ENCODE data around the gene CACNG1. TPM values are rescaled to one million over a fixed set of nuclear protein-coding genes. Genes with fewer than 3 reads are reported as not detected.

CACNG1 gene
- polyA plus RNA-seq, 1 donor from 2014 or later = 0.77 TPM

DNA sequence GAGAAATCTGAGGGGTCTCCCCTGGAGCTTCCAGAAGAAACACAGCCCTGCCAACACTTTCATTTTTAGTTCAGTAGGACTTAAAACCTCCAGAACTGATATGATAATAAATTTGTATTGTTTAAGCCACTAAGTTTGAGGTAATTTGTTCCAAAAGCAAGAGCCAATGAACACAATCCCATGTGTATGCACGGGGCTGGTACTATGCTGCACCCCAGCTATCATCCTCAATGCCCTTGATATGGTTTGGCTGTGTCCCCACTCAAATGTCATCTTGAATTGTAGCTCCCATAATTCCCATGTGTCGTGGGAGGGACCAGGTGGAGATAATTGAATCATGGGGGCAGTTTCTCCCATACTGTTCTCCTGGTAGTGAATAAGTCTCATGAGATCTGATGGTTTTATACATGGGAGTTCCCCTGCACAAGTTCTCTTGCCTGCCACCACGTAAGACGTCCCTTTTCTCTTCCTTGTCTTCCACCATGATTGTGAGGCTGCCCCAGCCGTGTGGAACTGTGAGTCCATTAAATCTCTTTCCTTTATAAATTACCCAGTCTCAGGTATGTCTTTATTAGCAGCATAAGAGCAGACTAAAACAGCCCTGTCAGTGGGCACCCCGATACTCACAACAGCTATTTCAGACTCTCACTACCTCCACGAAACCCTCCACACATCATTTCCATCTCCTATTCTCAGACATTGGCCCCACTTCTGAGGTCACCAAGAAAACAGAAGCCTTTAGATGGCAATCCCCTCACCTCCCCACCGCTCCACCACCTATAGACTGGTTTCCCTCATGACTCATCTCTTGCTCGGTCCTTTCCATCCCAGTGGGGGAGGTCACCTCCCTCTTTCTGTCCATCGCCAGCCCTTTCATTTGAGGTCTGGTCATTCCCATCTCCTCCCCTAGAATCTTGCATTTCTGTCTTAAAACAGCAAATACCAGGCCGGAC lies 8.9 kb upstream of the CACNG1 start:
- H3K4me3 ChIP-seq (ENCODE audit: low read length) = no peak overlapping the region

DNA sequence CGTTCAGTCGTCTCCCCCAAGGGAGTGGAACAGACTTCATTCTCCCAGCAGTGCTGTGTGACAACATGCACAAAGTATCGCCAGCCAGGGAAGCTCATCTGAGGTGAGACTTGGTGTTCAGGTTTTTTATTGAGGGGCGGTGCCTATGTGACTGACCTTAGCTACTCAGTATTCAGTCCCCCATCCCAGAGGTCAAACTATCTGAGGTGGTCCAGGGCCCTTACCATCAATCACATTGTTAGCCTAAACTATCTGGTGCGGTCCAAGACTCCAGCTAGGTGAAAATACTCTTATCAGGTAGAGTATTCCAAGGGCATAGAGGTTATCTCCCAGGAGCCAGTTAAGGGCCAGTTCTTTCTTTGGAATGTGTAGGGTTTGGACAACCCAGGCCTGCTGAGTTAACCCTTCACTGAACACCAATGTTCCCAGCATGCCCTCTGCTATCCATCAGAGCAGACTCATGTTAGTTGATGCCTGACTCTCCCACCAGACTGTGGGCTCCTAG lies 5.4 kb upstream of the CACNG1 start:
- H3K9ac ChIP-seq (ENCODE audit: low read length) = no peak overlapping the region
- no peaks in the 10 kb centered on the region for H3K9me2 ChIP-seq (ENCODE audit: insufficient read depth, low read length)
- H2AFZ ChIP-seq (ENCODE audit: low read depth, low read length) = no peak overlapping the region
- no peak overlapping the region for H3K4me2 ChIP-seq (ENCODE audit: low read length)
- TF ChIP-seq EP300 (conservative IDR thresholded peaks at IDR 0.05; ENCODE audit: poor library complexity, severe bottlenecking) = no peak
- H4K20me1 ChIP-seq (ENCODE audit: insufficient read depth) = no peaks in the 10 kb centered on the region
- no peak overlapping the region for H3K4me3 ChIP-seq (ENCODE audit: low read length)
- no peaks in the 10 kb centered on the region for H3K79me2 ChIP-seq (replicated peaks; ENCODE audit: insufficient read depth, low read length)
- H3K9me3 ChIP-seq (ENCODE audit: low read length) = no peaks in the 10 kb centered on the region
- H3K27me3 ChIP-seq (ENCODE audit: insufficient read depth, low read depth, low read length) = no peaks in the 10 kb centered on the region
- no peak overlapping the region for H3K27ac ChIP-seq (ENCODE audit: low read length)
- H3F3A ChIP-seq (ENCODE audit: insufficient read depth, low read length, poor library complexity, severe bottlenecking) = no peaks in the 10 kb centered on the region
- no peaks in the 10 kb centered on the region for H3K36me3 ChIP-seq (ENCODE audit: insufficient read depth, low read length)

More for the DNA sequence above, 8.9 kb upstream of the CACNG1 start:
- no peaks in the 10 kb centered on the region for H4K20me1 ChIP-seq (ENCODE audit: insufficient read depth)
- no peaks in the 10 kb centered on the region for H3K27me3 ChIP-seq (ENCODE audit: insufficient read depth, low read depth, low read length)
- no peaks in the 10 kb centered on the region for H3F3A ChIP-seq (ENCODE audit: insufficient read depth, low read length, poor library complexity, severe bottlenecking)
- no peaks in the 10 kb centered on the region for H3K79me2 ChIP-seq (replicated peaks; ENCODE audit: insufficient read depth, low read length)
- H3K9me3 ChIP-seq (ENCODE audit: low read length) = no peaks in the 10 kb centered on the region
- H3K36me3 ChIP-seq (ENCODE audit: insufficient read depth, low read length) = no peaks in the 10 kb centered on the region
- H3K9ac ChIP-seq (ENCODE audit: low read length) = no peak overlapping the region
- H3K27ac ChIP-seq (ENCODE audit: low read length) = no peak overlapping the region
- H3K9me2 ChIP-seq (ENCODE audit: insufficient read depth, low read length) = no peaks in the 10 kb centered on the region
- H3K4me2 ChIP-seq (ENCODE audit: low read length) = no peak overlapping the region
- TF ChIP-seq POLR2AphosphoS5 (IDR thresholded peaks at IDR 0.05) (no peak), RAD21 (conservative IDR thresholded peaks at IDR 0.05) (no peak), EP300 (conservative IDR thresholded peaks at IDR 0.05; ENCODE audit: poor library complexity, severe bottlenecking) (no peak), MXI1 (conservative IDR thresholded peaks at IDR 0.05; ENCODE audit: poor library complexity, severe bottlenecking) (no peak), TAF1 (IDR thresholded peaks at IDR 0.05; ENCODE audit: low read depth) (no peak), EZH2 (IDR thresholded peaks at IDR 0.05; ENCODE audit: borderline replicate concordance, insufficient read depth, low read length, poor library complexity, severe bottlenecking) (no peak), SMC3 (conservative IDR thresholded peaks at IDR 0.05; ENCODE audit: poor library complexity) (no peak)
- TF ChIP-seq, protein P1, sequence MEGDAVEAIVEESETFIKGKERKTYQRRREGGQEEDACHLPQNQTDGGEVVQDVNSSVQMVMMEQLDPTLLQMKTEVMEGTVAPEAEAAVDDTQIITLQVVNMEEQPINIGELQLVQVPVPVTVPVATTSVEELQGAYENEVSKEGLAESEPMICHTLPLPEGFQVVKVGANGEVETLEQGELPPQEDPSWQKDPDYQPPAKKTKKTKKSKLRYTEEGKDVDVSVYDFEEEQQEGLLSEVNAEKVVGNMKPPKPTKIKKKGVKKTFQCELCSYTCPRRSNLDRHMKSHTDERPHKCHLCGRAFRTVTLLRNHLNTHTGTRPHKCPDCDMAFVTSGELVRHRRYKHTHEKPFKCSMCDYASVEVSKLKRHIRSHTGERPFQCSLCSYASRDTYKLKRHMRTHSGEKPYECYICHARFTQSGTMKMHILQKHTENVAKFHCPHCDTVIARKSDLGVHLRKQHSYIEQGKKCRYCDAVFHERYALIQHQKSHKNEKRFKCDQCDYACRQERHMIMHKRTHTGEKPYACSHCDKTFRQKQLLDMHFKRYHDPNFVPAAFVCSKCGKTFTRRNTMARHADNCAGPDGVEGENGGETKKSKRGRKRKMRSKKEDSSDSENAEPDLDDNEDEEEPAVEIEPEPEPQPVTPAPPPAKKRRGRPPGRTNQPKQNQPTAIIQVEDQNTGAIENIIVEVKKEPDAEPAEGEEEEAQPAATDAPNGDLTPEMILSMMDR (IDR thresholded peaks at IDR 0.05; ENCODE audit: poor library complexity, severe bottlenecking) = no peak
- TF ChIP-seq, protein P2, sequence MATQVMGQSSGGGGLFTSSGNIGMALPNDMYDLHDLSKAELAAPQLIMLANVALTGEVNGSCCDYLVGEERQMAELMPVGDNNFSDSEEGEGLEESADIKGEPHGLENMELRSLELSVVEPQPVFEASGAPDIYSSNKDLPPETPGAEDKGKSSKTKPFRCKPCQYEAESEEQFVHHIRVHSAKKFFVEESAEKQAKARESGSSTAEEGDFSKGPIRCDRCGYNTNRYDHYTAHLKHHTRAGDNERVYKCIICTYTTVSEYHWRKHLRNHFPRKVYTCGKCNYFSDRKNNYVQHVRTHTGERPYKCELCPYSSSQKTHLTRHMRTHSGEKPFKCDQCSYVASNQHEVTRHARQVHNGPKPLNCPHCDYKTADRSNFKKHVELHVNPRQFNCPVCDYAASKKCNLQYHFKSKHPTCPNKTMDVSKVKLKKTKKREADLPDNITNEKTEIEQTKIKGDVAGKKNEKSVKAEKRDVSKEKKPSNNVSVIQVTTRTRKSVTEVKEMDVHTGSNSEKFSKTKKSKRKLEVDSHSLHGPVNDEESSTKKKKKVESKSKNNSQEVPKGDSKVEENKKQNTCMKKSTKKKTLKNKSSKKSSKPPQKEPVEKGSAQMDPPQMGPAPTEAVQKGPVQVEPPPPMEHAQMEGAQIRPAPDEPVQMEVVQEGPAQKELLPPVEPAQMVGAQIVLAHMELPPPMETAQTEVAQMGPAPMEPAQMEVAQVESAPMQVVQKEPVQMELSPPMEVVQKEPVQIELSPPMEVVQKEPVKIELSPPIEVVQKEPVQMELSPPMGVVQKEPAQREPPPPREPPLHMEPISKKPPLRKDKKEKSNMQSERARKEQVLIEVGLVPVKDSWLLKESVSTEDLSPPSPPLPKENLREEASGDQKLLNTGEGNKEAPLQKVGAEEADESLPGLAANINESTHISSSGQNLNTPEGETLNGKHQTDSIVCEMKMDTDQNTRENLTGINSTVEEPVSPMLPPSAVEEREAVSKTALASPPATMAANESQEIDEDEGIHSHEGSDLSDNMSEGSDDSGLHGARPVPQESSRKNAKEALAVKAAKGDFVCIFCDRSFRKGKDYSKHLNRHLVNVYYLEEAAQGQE (IDR thresholded peaks at IDR 0.05; ENCODE audit: borderline replicate concordance) = no peak
- no peak overlapping the region for H2AFZ ChIP-seq (ENCODE audit: low read depth, low read length)

All from neural cell (in vitro differentiated cells).